ENCODE measurements around the gene RNASEL. TPM values are rescaled to one million over a fixed set of nuclear protein-coding genes. Genes with fewer than 3 reads are reported as not detected.

RNASEL gene
- total and polyA plus RNA-seq, 2 experiments from 2014 or later, result 0.37 to 0.94 TPM

GRCh38 chr1:182624577-182624976 lies 35.5 kb upstream of the RNASEL start (continued):
- TF ChIP-seq CTCF (conservative IDR thresholded peaks at IDR 0.05; ENCODE audit: low read depth in 2 of 2), result no peak
- TF ChIP-seq ZNF331 (CRISPR knock-in tag; IDR thresholded peaks at IDR 0.05; ENCODE audit: low read depth), result no peak

GRCh38 chr1:182622901-182623528 lies 34.0 kb upstream of the RNASEL start:
- no peak overlapping the region for H3K4me3 Mint-ChIP-seq
- Histone ChIP-seq H3K27me3 (ENCODE audit: insufficient read depth) (no peaks in the 10 kb centered on the region), H3K4me2 (no peak overlapping the region), H3K36me3 (ENCODE audit: insufficient read depth) (no peaks in the 10 kb centered on the region), H4K20me1 (replicated peaks; ENCODE audit: insufficient read depth) (no peaks in the 10 kb centered on the region), H2AFZ (no peak overlapping the region; the same call in 1 of the 2 replicates), H3K4me1 (ENCODE audit: insufficient read depth) (peaks cover 32% of the 10 kb centered on the region), H3F3A (replicated peaks; ENCODE audit: low read depth) (no peaks in the 10 kb centered on the region), H3K79me2 (replicated peaks; ENCODE audit: insufficient read depth) (no peaks in the 10 kb centered on the region), H3K9me2 (ENCODE audit: insufficient read depth) (no peaks in the 10 kb centered on the region), H3K4me3 (no peak overlapping the region), H3K27ac (ENCODE audit: low read depth) (no peak overlapping the region)
- DNase-seq (ENCODE audit: low spot score), result no peak
- H3K27ac Mint-ChIP-seq, result no peak overlapping the region
- peaks cover 11% of the 10 kb centered on the region for H3K9me3 Mint-ChIP-seq
- ATAC-seq, result no peak; the same call in 1 of the 3 replicates
- H3K4me1 Mint-ChIP-seq, result peaks cover 38% of the 10 kb centered on the region
- H3K36me3 Mint-ChIP-seq (ENCODE audit: low read depth), result peaks cover 3% of the 10 kb centered on the region; the same call in 1 of the 3 replicates
- H3K27me3 Mint-ChIP-seq (ENCODE audit: insufficient read depth, low read depth, poor library complexity), result peaks cover 11% of the 10 kb centered on the region
- no peak for TF ChIP-seq CREB1 (CRISPR knock-in tag; IDR thresholded peaks at IDR 0.05; ENCODE audit: low read depth)
- no peak for TF ChIP-seq REST (IDR thresholded peaks at IDR 0.05; ENCODE audit: unreplicated experiment)
- no peak for TF ChIP-seq ZNF114 (CRISPR knock-in tag; IDR thresholded peaks at IDR 0.05)
- TF ChIP-seq ZNF462 (CRISPR knock-in tag; IDR thresholded peaks at IDR 0.05), result no peak
- no peak for TF ChIP-seq ZNF331 (CRISPR knock-in tag; IDR thresholded peaks at IDR 0.05; ENCODE audit: low read depth)
- no peak for TF ChIP-seq CTCF (conservative IDR thresholded peaks at IDR 0.05; ENCODE audit: low read depth in 2 of 2)
- TF ChIP-seq EZH2phosphoT487 (IDR thresholded peaks at IDR 0.05; ENCODE audit: unreplicated experiment), result no peak
- no peak for TF ChIP-seq JUNB (IDR thresholded peaks at IDR 0.05; ENCODE audit: unreplicated experiment)

Data from GM23338 (cell line).